HG03064 (cell line): ENCODE data around the gene FCRL4.
A peak's percentile ranks its signal among the peaks of the same experiment; 100 is the strongest.

Source experiments
- ATAC-seq: cut with Tn5 transposase; IDR thresholded peaks from one replicate; pipeline ENCODE4 v1.9.1; 2021; ENCODE audit warnings: low read depth; ENCODE audit not compliant: unreplicated experiment

FCRL4 gene

DNA sequence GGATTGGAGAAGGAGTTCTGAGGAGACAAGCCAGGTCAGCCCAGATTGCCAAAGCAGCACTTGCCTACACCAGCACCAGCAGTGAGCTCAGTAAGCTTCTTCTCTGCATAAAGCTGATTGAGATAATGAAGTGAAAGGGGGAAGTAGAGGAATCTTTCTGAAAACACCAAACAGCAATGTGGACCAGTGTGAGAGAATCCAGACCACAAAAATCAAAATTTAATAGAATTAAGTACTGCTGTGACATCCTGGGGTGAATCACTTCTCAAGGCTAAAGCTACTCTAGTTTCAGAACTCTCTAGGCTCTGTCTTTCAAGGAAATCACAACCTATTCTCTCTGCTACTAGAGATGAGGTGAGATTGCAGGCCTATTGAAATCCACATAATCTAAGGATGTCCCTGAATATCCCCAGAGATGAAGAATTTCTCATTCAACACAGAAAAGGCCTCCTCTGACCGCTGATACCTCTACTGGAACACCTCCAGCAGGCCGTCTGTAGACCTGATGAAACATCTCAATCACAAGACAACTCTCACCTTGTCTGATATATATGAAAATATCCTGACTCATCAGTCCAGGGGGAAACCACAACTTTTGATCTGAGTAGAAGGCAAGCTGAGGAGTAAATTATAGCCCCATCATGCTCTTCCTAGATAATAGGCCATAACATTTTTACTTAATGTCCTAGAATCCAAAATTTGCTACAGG lies at the start of gene FCRL4:
FCRL4 (minus strand) TSS at position 127 of the 709 bp plus-strand sequence. CDS start 141 bp downstream, outside the sequence.
- ATAC-seq, result peak; percentile 52

DNA sequence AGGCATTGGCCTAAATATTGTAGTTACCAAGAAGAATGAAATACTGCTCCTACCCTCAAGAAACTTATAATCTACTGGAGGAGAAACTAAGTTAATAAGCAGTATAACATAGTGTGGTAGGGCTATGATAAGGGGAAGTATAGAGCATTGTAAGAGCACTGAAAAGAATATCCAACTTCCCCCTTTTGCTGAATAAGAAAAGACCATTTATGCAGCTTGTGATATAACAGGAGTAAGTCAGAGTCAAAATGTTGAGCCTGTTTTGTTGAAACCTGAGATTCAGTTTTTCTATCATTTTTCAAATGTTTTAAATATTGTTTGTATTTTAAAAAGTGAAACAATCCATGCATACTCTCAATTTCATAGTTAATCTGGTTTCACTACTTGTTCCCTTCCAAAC lies 48.3 kb upstream of the FCRL4 start:
- ATAC-seq, result no peak

DNA sequence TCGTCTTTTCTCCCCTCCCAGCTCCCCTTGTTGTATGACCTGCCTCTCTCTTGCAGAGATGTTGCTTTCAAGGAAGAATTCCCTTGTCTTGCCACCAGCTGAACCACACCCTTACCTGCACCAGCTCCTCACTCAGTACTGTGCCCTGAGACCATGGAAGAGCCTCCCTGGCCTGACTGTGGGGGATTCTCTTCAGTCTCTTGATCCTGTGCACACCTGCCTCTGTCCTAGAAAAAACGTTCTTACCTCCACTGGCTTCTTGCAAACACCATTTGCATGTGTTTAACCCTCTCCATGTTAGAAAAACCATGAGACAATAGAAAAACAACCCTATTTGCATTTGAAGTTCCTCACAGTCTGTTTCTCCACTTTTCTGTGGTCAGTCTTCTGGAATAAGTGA lies 43.3 kb upstream of the FCRL4 start:
- ATAC-seq, result no peak

DNA sequence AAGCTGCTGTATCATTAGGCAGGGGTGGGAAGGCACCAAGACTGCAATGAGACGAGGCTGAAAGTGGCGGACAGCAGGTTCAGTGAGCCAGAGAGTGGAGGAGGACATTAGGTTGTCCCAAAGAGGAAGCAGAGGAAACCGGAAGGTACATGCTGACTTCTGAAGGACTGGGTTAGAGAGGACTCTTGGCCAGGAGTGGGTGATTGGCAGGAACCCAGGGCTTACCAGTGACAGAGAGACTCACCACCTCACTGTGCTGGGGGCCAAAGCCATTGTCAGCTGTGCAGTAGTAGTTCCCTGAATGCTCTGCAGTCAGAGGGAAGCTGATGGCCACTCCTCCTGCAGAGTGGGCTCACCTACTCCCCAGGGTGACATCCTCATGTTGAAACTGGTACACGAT lies 41.9 kb upstream of the FCRL4 start:
- ATAC-seq, result no peak

DNA sequence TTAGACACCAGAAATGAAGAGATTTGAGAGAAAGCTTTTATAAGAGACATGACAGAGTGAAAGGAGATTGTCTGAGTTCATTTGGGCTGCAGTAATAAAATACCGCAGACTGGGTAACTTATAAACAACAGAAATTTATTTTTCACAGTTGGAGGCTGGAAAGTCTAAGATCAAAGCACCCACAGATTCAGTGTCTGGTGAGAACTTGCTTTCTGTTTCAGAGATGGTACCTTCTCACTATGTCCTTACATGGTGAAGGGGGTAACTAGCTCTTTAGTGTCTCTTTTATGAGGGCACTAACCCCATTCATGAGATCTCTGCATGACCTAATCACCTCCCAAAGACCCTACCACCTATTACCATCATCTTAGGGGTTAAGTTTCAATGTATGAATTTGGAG lies 30.9 kb upstream of the FCRL4 start:
- ATAC-seq, result no peak

DNA sequence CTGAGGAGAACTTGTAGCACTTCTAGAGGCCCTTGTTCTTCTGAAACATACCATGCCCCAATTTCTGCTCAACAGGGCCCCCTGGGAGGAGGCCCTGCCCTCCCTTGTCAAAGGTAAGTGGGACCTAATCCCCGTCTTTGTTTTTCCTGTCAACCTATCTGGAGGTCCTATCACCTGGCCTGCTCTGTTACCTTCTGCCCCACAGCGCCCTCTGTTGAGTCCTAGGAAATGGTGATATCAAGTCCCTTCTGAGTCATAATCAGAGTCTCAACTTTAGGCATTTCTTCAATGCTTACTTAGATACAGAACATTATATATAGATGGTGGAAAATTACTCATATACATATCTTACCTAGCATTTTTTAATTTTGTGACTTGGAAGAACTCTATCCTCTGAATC lies 28.2 kb upstream of the FCRL4 start:
- ATAC-seq, result no peak

DNA sequence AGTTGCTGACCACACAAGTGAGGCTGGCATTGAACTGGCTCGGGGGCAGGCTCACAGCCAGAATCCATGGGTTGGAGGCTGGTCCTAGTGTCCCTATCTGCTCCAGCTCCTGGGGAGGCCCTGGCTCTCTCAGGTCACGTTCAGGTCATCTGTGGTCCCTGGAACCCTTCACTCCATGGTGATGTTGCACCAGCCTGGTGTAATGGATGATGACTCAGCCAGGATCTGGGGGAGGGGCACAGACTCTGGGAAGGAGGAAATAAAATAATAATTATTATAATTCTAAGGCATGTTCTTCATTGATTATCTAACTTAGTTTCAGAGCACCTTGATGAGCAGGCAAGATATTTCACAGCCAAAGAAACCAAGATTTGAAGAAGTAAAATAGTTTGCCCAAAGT lies 26.6 kb upstream of the FCRL4 start:
- no peak for ATAC-seq

DNA sequence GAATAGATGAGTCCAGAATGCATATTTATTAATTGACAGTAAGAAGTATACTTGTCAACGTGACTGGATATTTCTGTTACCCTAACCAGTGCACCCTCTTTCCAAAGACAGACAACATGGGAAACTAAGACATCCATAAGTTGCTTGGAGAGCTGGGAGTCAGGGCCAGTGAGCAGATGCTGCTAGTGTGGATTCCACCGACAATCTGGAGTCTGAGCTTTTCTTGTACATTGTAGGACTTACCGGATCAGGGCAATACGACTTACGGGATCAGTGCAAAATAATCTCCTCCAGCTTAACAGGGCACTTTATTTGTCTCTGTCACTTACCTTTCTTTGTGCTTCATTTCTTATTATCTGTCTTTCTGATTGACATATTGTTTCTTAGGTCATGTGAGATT lies 24.6 kb upstream of the FCRL4 start:
- no peak for ATAC-seq

DNA sequence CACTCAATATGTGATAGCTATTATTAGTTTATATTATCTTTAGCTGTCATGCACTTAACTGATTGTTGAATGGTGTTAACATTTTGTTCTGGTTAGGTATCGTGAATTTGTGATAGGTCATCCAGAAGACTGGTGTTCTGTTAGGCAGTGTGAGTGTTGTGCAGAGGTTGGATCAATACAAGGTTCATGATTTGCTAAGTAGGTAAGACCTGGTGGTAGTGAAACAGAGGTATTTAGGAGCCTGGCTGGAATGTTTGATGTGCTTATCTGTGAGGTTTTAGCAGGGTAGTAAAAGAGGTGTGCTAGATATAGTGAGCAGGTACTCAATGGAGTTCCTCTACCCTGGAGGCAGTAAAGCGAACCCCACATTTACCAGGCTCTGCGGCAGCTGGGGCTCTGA lies 20.3 kb upstream of the FCRL4 start:
- no peak for ATAC-seq

DNA sequence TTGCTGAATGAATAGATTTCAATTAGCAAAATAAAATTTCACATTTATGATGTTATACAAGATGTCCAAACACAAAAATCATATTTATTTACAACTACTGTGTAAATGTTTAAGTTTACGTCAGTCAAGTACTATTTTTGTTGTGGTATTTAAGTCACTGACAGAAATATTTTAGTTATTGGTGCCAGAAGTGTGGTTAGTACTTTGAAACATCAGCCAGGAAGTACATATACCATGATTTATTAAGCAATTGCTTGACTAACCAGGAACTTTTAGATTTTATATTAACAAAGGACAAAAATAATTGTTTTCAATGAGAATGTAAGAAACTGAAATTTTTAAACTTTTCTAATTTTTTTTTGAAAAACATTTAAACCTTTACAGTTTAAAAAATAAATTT lies 2.4 kb upstream of the FCRL4 start:
- ATAC-seq, result no peak

DNA sequence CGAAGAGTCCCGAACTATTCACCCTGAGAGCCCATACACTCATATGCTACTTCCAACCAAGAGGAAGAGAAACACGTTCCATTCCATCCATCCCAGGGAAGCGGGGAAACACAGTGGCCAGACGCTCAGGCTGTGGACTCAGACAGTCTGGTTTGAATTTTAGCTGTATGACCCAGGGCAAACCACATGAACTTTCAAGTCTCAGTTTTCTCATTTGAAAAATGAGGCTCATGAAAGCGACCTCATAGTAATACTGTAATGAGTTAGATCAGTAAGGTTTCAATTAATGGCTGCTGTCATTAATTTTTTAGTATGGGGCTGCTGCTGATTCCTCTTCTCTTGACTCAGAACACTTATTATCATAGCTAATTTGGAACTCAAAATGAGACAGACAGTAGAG lies 1.5 kb downstream of the FCRL4 start:
- ATAC-seq, result peak; percentile 39

DNA sequence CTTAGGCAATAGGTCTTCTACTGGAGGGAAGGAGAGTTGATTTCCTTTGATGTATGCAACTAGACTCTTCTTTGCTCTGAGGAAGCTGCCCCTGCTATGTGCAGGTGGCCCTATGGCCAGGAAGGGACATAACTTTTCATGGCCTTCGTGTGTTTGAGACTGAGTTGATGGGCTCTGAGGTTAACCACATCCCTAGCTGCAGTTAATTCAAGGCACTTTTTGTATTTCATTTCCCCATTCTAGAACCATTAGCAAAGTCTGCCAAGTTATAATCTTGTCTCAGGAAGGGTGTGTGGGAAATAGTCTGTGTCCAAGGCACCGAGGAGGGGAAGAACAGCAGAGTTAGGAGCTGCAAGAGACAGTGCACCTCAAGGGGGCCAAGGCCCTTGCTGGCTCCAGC lies 2.5 kb downstream of the FCRL4 start:
- ATAC-seq, result peak; percentile 52

DNA sequence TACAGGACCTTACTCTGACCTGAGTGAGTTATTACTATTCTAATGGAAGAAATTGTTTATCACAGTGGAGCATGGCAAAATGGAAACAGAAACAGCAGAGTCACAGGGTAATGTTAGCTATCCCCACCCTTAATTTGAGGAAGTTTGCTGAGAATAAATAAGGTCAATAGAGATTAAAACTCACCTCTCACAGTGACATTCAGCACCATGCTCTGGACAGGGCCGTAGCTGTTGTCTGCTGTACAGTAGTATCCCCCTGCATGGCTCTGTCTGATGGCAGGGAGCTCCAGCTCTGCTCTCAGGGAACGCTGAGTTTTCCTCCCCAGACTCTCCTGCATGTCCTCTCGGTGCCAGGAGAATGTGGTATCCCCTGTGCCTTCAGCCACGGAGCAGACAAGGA lies 11.9 kb downstream of the FCRL4 start:
- ATAC-seq, result no peak

DNA sequence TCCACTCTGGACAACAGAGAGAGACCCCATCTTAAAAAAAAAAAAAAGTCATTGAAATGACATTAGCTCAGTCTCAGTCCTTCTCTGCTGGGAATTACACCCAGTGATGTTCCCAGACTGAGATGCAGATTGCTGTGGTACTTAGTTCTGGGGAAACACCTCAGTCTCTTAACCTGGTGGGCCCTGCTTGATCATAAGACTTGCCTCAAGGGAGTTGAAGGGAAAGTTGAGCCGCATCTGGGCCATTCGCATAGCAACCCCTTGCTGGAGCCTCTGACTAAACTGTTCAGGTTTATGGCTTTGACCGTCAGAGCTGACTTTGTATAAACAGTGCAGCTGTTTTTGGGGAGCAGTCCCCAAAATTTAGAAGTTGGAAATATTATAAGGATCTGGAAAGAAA lies 13.4 kb downstream of the FCRL4 start:
- no peak for ATAC-seq

DNA sequence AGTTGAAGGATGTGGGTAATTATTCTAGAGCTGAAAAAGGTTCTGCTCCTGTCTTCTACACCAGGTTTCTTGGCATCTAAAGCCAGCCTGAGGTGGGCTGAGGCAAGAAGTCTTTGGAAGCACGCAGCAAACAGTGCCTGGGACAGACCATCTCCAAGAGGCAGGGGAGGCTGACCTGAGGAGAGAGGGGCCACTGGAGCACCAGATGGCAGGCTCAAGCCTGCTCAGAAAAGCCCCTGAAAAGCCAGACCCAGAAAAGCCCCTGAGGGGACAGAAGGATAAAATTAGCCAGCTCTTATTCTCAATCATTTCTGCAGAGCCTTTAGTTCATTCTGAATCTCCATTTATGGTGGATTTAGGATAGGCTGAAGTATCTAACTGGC lies 17.1 kb downstream of the FCRL4 start:
- no peak for ATAC-seq

DNA sequence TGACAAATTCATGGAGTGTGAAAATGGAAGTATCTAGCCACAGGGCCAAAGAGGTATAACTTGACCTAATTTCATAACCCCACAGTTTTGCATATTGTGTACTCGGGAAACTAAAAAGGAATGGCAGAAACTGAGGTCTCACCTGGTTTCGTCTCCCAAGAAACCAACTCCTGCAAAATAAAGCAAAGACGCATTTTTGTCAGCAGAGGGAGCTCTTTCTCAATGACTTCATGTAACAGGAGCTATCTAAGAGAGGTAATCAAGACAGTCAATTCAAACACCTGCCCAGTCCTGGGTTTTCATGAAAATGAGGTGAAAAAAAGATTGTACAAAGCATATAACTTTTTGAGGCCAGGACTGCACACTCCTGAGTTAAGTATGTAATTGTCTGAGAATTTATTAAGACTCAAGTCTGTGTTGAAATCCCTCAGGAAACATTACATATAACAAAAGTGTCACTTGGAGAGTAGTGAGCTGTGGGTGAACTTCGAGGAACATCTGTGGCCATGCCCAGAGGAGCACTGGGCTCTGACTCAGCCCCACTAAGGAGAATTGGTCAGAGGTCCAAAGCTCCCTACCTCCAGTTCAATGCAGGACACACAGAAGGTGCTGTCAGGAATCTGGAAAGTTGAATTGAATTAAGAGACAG lies 17.6 kb downstream of the FCRL4 start:
- no peak for ATAC-seq

DNA sequence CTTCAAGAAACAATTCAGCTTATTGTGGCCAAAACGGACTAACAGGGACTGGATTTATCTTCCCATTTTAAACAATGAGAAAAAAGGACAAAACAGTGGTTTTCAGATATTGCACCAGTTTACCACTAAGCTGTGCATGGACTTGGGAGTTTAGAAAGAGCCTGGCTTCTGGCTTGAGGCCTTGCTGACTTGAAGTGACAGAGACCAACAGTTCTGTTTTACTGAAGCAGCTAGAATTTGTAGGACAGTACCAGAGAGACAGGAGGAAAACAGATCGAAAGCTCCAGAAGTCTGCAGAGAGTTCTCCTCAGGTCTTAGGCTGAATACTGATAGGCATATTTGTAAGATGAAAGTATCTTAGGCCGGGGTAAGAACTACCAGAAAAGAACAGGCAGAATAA lies 20.5 kb downstream of the FCRL4 start:
- ATAC-seq, result no peak

DNA sequence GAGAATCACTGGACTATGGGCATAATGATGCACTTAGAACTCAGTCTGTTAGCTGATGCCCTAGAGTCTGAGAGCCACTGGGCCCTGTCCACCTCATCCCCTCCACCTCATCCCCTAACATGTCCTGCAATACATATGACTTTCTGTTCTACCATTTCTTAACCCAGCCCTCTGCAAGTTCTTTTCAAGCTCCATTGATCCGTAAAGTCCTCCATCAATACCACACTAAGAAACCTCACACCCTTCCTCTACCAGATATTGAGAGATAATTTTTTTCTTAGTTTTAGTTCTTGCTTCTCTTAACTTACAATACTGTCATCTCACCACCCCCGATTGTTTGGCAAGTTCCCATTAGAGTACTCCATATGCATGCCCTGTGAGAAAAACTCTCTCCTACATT lies 22.1 kb downstream of the FCRL4 start:
- ATAC-seq, result peak; percentile 74

DNA sequence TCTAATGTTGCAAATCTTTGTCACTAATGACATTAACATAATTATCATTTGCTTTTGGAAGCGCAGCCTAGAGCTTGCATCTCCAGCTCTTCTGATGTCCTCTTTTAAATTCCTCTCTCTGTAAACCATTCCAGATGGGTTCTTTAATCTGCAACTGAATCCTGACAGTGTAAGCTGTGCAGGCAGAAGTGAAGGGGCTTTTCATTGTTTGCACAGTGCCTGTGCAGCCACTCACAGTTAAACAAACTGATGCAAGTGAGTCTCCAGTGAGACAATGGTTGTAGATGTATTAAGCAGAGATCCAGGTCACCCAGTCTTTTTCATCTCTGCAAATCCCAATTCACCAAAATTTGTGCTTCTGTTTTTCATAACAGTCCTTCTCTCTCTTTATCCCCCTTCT lies 23.0 kb downstream of the FCRL4 start:
- ATAC-seq, result no peak

DNA sequence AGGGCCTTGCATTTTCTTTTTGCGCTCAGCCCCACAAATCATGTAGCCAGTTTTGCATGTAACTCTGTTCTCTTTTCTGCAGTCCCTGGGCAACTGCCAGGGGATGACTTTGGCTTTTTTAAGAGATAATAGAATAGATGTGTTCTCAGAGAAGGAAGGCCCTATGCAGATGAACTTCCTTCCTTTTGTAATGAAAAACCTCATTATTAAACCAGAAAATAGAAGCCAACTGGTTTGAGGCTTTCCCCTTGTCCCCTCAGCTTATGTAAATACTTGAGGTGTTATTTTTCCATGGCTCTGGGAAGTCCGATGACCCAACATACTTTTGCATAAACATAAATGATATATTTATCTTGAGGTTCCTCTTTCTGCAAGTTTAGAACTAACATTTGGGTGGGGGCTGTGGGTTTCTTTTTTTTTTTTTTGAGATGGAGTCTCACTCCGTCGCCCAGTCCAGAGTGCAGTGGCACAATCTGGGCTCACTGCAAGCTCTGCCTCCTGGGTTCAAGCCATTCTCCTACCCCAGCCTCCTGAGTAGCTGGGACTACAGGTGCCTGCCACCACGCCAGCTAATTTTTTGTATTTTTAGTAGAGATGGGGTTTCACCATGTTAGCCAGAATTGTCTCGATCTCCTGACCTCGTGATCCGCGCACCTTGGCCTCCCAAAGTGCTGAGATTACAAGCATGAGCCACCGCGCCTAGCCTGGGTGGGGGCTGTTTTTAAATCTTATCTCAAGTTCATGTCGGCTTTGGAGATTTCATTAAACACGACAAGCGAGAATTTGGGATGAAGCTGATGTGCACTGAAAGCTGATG lies 31.2 kb downstream of the FCRL4 start:
- ATAC-seq, result no peak

DNA sequence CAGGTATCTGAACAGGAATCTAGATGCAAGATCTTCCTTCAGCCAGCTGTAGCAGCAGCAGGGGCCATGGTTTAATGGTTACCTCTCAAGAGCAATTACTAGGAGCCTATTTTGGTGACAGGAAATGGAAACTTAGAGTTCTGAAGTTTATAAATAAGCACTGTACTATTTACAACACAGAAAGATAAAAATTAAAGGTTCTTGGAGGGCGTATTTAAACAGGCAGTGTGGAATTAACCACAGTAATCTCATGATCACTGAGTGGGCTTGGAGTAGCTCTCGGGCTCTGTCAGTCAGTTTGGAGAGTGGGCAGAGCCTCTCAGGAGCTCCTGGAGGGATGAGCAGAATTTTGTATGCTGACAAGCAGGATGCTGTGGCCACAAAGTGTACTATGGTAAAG lies 35.4 kb downstream of the FCRL4 start:
- peak; percentile 70 for ATAC-seq

DNA sequence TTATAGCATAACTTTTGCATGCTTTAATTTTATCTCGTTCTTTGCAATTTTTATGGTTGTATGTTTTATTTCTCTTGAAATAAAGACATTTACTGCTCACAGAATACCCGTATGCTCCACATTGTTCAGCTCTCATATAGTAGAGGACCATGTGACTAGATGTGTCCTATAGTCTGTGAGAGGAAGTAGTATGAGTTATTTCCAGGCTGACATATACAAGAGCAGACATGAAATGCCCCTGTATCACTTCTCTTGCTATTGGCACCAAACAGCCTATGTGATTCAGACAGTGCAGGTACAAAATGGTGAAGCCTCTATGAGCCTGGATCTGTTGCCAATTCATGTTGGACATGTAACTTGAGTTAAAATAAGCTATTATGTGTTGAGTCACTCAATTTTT lies 39.8 kb downstream of the FCRL4 start:
- ATAC-seq, result no peak
